K562 (cell line): ENCODE results near the gene RASSF3. TPM values are rescaled to one million over a fixed set of nuclear protein-coding genes. Genes with fewer than 3 reads are reported as not detected.

Experiments
- ATAC-seq: fragments of 200-7000 bp; cut with Tn5 transposase; 3 replicates; pipeline ENCODE4 v1.9.1; 2020; ENCODE audit warnings: moderate library complexity
- BruUV-seq: library from RNA; stranded (reverse); fragments of 400-500 nt; replicated peaks from 2 replicates; lab custom pipeline; 2021; lab: Mats Ljungman, UMichigan
- CTCF ChIA-PET: fragments of 300-600 bp; formaldehyde crosslinking; extraction: SDS; loops from one replicate; lab custom pipeline; 2021; ENCODE audit warnings: low intra/inter-chr PET ratio; lab: Yijun Ruan, JAX
- POLR2A ChIA-PET: fragments of 300-600, 350-650 bp; sonication (Branson Sonifier 250); formaldehyde crosslinking; extraction: SDS; loops from one replicate; lab custom pipeline; 2021; ENCODE audit warnings: antibody characterized with exemption, inconsistent platforms; lab: Yijun Ruan, JAX
- DNase-seq, 4 experiments: peaks; one replicate each; pipeline versions ENCODE4 v3.0.0 to v3.0.0-alpha.2; 2011 to 2018; ENCODE audit warnings: low spot score in 3 of 4, mixed read lengths in 3 of 4; ENCODE audit errors: extremely low read depth in 1 of 4
- FAIRE-seq: peaks from 2 replicates; lab custom pipeline; 2011; peaks lifted over from hg19 to GRCh38; lab: Jason Lieb, UNC
- H2AFZ ChIP-seq: 2 replicates; pipeline ENCODE4 v1.6.0; 2011; ENCODE audit warnings: low read depth, low read length, control low read depth, inconsistent platforms
- H3K27ac ChIP-seq: fragments of 200-600 bp; 3 replicates; pipeline ENCODE4 v1.8.0; 2011; ENCODE audit warnings: low read depth, mild to moderate bottlenecking, control low read depth, inconsistent platforms, low read length, moderate library complexity, mixed read lengths; ENCODE audit errors: extremely low read depth
- H3K27me3 ChIP-seq, 2 experiments: fragments of 300-600 bp in 1 of 2; 2 replicates in 1 of 2; 3 replicates in 1 of 2; pipeline versions ENCODE4 v1.6.0 to v1.8.0; 2011; ENCODE audit warnings: inconsistent platforms in 2 of 2, low read length in 2 of 2, mild to moderate bottlenecking in 1 of 2, mixed read lengths in 1 of 2, moderate library complexity in 1 of 2; ENCODE audit not compliant: control insufficient read depth in 2 of 2, insufficient read depth in 2 of 2
- H3K36me3 ChIP-seq: fragments of 300-600 bp; 3 replicates; pipeline ENCODE4 v1.8.0; 2011; ENCODE audit warnings: mild to moderate bottlenecking, low read length, inconsistent platforms; ENCODE audit not compliant: control insufficient read depth, insufficient read depth
- H3K4me1 ChIP-seq, 2 experiments: fragments of 200-600 bp in 1 of 2; replicated peaks in 1 of 2; 2 replicates in 1 of 2; 3 replicates in 1 of 2; pipeline versions ENCODE4 v1.5.1 to v1.8.0; 2011; ENCODE audit warnings: inconsistent platforms in 2 of 2, low read length in 2 of 2, mild to moderate bottlenecking in 1 of 2, mixed read lengths in 1 of 2, moderate library complexity in 1 of 2; ENCODE audit not compliant: control insufficient read depth in 2 of 2, insufficient read depth in 2 of 2
- H3K4me2 ChIP-seq: 2 replicates; pipeline ENCODE4 v1.6.1; 2011; ENCODE audit warnings: low read length, control low read depth, inconsistent platforms, mixed read lengths; ENCODE audit not compliant: insufficient read depth
- H3K4me3 ChIP-seq: fragments of 200-600 bp; sonication (generic), shearing (Covaris generic); 2 replicates; pipeline ENCODE4 v1.5.1; 2016; ENCODE audit warnings: control low read depth, inconsistent platforms
- H3K79me2 ChIP-seq: fragments of 200-600 bp; 3 replicates; pipeline ENCODE4 v1.8.0; 2011; ENCODE audit warnings: low read length, inconsistent platforms; ENCODE audit not compliant: control insufficient read depth, insufficient read depth
- H3K9ac ChIP-seq, 2 experiments: 2 replicates each; pipeline versions ENCODE4 v1.6.0 to v1.6.1; 2011; ENCODE audit warnings: low read depth in 2 of 2, low read length in 2 of 2, control low read depth in 1 of 2, inconsistent platforms in 1 of 2, mild to moderate bottlenecking in 1 of 2, mixed read lengths in 1 of 2; ENCODE audit not compliant: insufficient read depth in 1 of 2
- H3K9me1 ChIP-seq: one replicate; pipeline ENCODE4 v1.6.0; 2011; ENCODE audit warnings: inconsistent platforms, mild to moderate bottlenecking, low read length, moderate library complexity; ENCODE audit not compliant: control insufficient read depth, insufficient read depth
- H3K9me3 ChIP-seq: replicated peaks from 2 replicates; pipeline ENCODE4 v1.5.1; 2011; ENCODE audit warnings: low read depth, low read length, inconsistent platforms; ENCODE audit not compliant: control insufficient read depth, insufficient read depth
- H4K20me1 ChIP-seq: replicated peaks from 2 replicates; pipeline ENCODE4 v1.6.1; 2011; ENCODE audit warnings: low read length, inconsistent platforms, mixed read lengths; ENCODE audit not compliant: control insufficient read depth, insufficient read depth
- ATF4 ChIP-seq: fragments of 450-650 bp; formaldehyde crosslinking; IDR thresholded peaks from 2 replicates; pipeline ENCODE4 v1.4.0; 2022; ENCODE audit warnings: mild to moderate bottlenecking, moderate library complexity
- CBX3 ChIP-seq, 2 experiments: IDR thresholded peaks; 1 replicate in 1 of 2; 2 replicates in 1 of 2; pipeline ENCODE4 v1.6.1; 2012; ENCODE audit warnings: inconsistent platforms in 2 of 2, low read length in 2 of 2, borderline replicate concordance in 1 of 2, control low read depth in 1 of 2
- CBX5 ChIP-seq: IDR thresholded peaks from 2 replicates; pipeline ENCODE4 v1.6.1; 2014; ENCODE audit warnings: low read depth, borderline replicate concordance
- FOSL1 ChIP-seq: fragments of 200-800 bp; sonication (Bioruptor generic); conservative IDR thresholded peaks from 2 replicates; pipeline ENCODE4 v1.6.1; 2016; ENCODE audit warnings: missing genetic modification characterization, missing compliant biosample characterization
- FOXP4 ChIP-seq: sonication (generic); formaldehyde crosslinking; IDR thresholded peaks from 2 replicates; pipeline ENCODE4 v1.8.0; 2022; ENCODE audit warnings: mild to moderate bottlenecking, missing genetic modification reagents, borderline replicate concordance
- HIVEP1 ChIP-seq: fragments of 250-450 bp; sonication (Bioruptor Pico); IDR thresholded peaks from 2 replicates; pipeline ENCODE4 v1.4.0; 2020; ENCODE audit warnings: mild to moderate bottlenecking
- SMARCA4 ChIP-seq: fragments of 450-650 bp; IDR thresholded peaks from 2 replicates; pipeline ENCODE4 v1.6.1; 2016
- SMARCA5 ChIP-seq: fragments of 450-650 bp; IDR thresholded peaks from 2 replicates; pipeline ENCODE4 v1.6.1; 2016
- THAP12 ChIP-seq: fragments of 250-450 bp; sonication (Bioruptor Pico); IDR thresholded peaks from 2 replicates; pipeline ENCODE4 v1.9.0; 2021; ENCODE audit warnings: mild to moderate bottlenecking, inconsistent platforms
- THRB ChIP-seq: fragments of 450-650 bp; formaldehyde crosslinking; conservative IDR thresholded peaks from 2 replicates; pipeline ENCODE4 v1.4.0; 2022; ENCODE audit warnings: mild to moderate bottlenecking, missing genetic modification characterization
- ZBTB26 ChIP-seq: fragments of 450-650 bp; formaldehyde crosslinking; IDR thresholded peaks from 2 replicates; pipeline ENCODE4 v1.4.0; 2022; ENCODE audit warnings: missing genetic modification characterization
- WGBS: fragments of 100-300 bp; shearing (Covaris generic); methylation state at CpG from one replicate; pipeline ENCODE4 v1.1.6; 2016; ENCODE audit warnings: low coverage, mixed read lengths; ENCODE audit not compliant: insufficient coverage; ENCODE audit errors: missing lambda C conversion rate; 5-methylcytosine and 5-hydroxymethylcytosine counted together
- in situ Hi-C: fragments of 300-500 bp; cut with MboI; formaldehyde crosslinking; loops from 4 replicates; pipeline ENCODE4 v1.15.0; 2018; ENCODE audit warnings: inconsistent platforms, mixed read lengths
- intact Hi-C: fragments of 100-400 bp; cut with micrococcal nuclease; formaldehyde crosslinking; loops from 2 replicates; pipeline ENCODE4 v1.14.2; 2022
- polyA plus RNA-seq, 8 experiments: library from polyadenylated mRNA; depleted of rRNA in 4 of 8; stranded (reverse) in 5 of 8; unstranded in 3 of 8; fragments of >200 nt; fragmentation: Nextera tagmentation in 2 of 8; fragmentation: Illumina TruSeq in 1 of 8; extraction: Ambion mirVana in 2 of 8; extraction: Trizol in 1 of 8; gene quantifications; 2 replicates each; pipeline versions ENCODE4 v1.2.1 to v1.2.3, GENCODE V29; 2011 to 2014; ENCODE audit warnings: inconsistent platforms in 1 of 8, missing spikeins in 1 of 8
- total RNA-seq, 7 experiments: library from RNA; depleted of rRNA in 6 of 7; stranded (reverse); fragments of >200 nt in 6 of 7; fragmentation: Illumina TruSeq in 2 of 7; extraction: Trizol in 2 of 7; gene quantifications; 2 replicates each; pipeline versions ENCODE4 v1.2.1 to v1.2.3, GENCODE V29; 2011 to 2021; ENCODE audit warnings: low replicate concordance in 1 of 7

RASSF3 gene
- total and polyA plus RNA-seq, 9 of the 15 experiments (the other 6 are each of a cell fraction or from before 2014, with no cell fraction given): 3.7 to 39.2 (median 20.2) TPM

- TF ChIP-seq FOXP4: no peak
- TF ChIP-seq CBX5: no peak
- no peak for TF ChIP-seq ATF4
- TF ChIP-seq SMARCA5: no peak
- no peak for TF ChIP-seq FOSL1 (tag)
- TF ChIP-seq, all 486 proteins: peak for 0
These were observed 96.6 kb downstream of the RASSF3 start (continued) for GRCh38 chr12:64706857-64707256.

DNA sequence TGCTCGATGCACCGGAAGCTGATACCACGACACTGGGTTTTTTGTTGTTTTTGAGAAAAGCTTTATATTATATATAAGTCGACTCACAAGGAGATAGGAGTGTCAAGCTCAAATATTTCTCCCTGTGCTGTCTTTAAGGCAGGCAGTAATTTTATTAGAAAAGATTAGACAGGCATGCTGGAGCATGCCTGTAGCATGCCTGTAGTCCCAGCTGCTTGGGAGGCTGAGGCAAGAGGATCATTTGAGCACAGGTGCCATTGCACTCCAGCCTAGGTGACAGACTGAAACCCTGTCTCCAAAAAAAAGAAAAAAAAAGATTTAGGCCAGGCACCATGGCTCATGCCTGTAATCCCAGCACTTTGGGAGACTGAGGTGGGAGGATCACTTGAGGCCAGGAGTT, 97.1 kb downstream of the RASSF3 start:
- no peaks in the 10 kb centered on the region for H3K9me3 ChIP-seq
- no peaks in the 10 kb centered on the region for H3K27me3 ChIP-seq
- POLR2A ChIA-PET: interaction anchor here (1.2 to 1.7 kb wide), 2 partner anchors 9 to 13 kb away, joined by 4 to 6 read pairs; no protein-coding TSS in a partner anchor
- H3K36me3 ChIP-seq: 0 out of 3 replicates have a peak, but pooled peaks cover under 1% of the 10 kb centered on the region
- in situ Hi-C loops: no loop called here
- FAIRE-seq (no peak), DNase-seq (no peak), ATAC-seq (no peak)
- no peaks in the 10 kb centered on the region for H3K4me1 ChIP-seq
- intact Hi-C loops: no loop called here
- no peaks in the 10 kb centered on the region for H3K79me2 ChIP-seq
- no peak overlapping the region for H3K9ac ChIP-seq
- BruUV-seq: no TSS peak
- no peak overlapping the region for H3K27ac ChIP-seq
- H3K4me2 ChIP-seq: no peak overlapping the region
- no peak overlapping the region for H2AFZ ChIP-seq
- CTCF ChIA-PET: no interaction called here
- 79% methylated on average over 4 of the region's 4 CpGs for WGBS
- no peaks in the 10 kb centered on the region for H3K9me1 ChIP-seq
- H3K4me3 ChIP-seq: no peak overlapping the region
- H4K20me1 ChIP-seq: no peaks in the 10 kb centered on the region
- TF ChIP-seq THAP12 (CRISPR knock-in tag): no peak
- TF ChIP-seq HIVEP1 (CRISPR knock-in tag): no peak
- TF ChIP-seq ZBTB26 (CRISPR knock-in tag): no peak
- TF ChIP-seq SMARCA4: no peak
- TF ChIP-seq CBX3 (IDR thresholded peaks at IDR 0.05; ENCODE audit: borderline replicate concordance in 1 of 2, low read length in 2 of 2): no peak
- no peak for TF ChIP-seq THRB
